Lung (tissue), 12 donors: ENCODE data around the gene DRD3. TPM values are rescaled to one million over a fixed set of nuclear protein-coding genes. Genes with fewer than 3 reads are reported as not detected.

ENCODE experiments used
- ATAC-seq: fragments of 200-7000 bp; cut with Tn5 transposase; one replicate; pipeline ENCODE4 v1.9.1; 2020; ENCODE audit warnings: moderate number of reproducible peaks; ENCODE audit not compliant: insufficient read depth, low FRiP score
- DNase-seq, 3 donors: peaks; one replicate each; pipeline ENCODE4 v3.0.0-alpha.2; 2013 to 2017
- H3K27ac ChIP-seq, 2 donors: one replicate each; pipeline ENCODE4 v1.5.1; 2013; ENCODE audit warnings: mild to moderate bottlenecking in 2 of 2, moderate library complexity in 2 of 2, control low read depth in 1 of 2, inconsistent platforms in 1 of 2, low read depth in 1 of 2, low read length in 1 of 2
- H3K27me3 ChIP-seq, 3 donors: one replicate each; pipeline ENCODE4 v1.5.1; 2013; ENCODE audit warnings: low read length in 2 of 3; ENCODE audit not compliant: control insufficient read depth in 3 of 3, insufficient read depth in 3 of 3
- H3K36me3 ChIP-seq, 4 donors: one replicate each; pipeline ENCODE4 v1.5.1; 2013; ENCODE audit warnings: low read length in 4 of 4, mild to moderate bottlenecking in 1 of 4, moderate library complexity in 1 of 4; ENCODE audit not compliant: control insufficient read depth in 4 of 4, insufficient read depth in 4 of 4
- H3K4me1 ChIP-seq, 5 donors: one replicate each; pipeline ENCODE4 v1.5.1; 2013; ENCODE audit warnings: low read length in 5 of 5, mild to moderate bottlenecking in 2 of 5, moderate library complexity in 1 of 5; ENCODE audit not compliant: control insufficient read depth in 5 of 5, insufficient read depth in 5 of 5
- H3K4me3 ChIP-seq: one replicate; pipeline ENCODE4 v1.5.1; 2013; ENCODE audit warnings: mild to moderate bottlenecking, control low read depth, moderate library complexity
- H3K9ac ChIP-seq, 2 donors: one replicate each; pipeline ENCODE4 v1.5.1; 2013; ENCODE audit warnings: low read length in 2 of 2, control low read depth in 1 of 2; ENCODE audit not compliant: insufficient read depth in 1 of 2
- H3K9me3 ChIP-seq, 4 donors: one replicate each; pipeline ENCODE4 v1.5.1; 2013; ENCODE audit warnings: low read length in 3 of 4, mild to moderate bottlenecking in 1 of 4, moderate library complexity in 1 of 4; ENCODE audit not compliant: control insufficient read depth in 4 of 4, insufficient read depth in 3 of 4
- WGBS, 2 donors: extraction: QIAGEN DNeasy Blood & Tissue Kit; methylation state at CpG; one replicate each; pipeline ENCODE4 v1.1.7; 2013; 5-methylcytosine and 5-hydroxymethylcytosine counted together
- polyA plus RNA-seq, 2 donors: library from polyadenylated mRNA; stranded (reverse); fragments of 200-250 nt; gene quantifications; one replicate each; pipeline ENCODE4 v1.2.1, GENCODE V29; 2013
- total RNA-seq, 2 donors: library from RNA; depleted of rRNA in 1 of 2; stranded (reverse); fragments of >200 nt in 1 of 2; gene quantifications; one replicate each; pipeline ENCODE4 v1.2.1, GENCODE V29; 2014 to 2021
- TF ChIP-seq, protein P1 (sequence below): IDR thresholded peaks from 2 replicates; pipeline ENCODE4 v1.5.1; 2012; ENCODE audit warnings: mild to moderate bottlenecking; ENCODE audit errors: control extremely low read depth, extremely low read depth
- donor health status: control.
- donor health status: control.
- donor health status: Bipolar disorder and iron deficiency.
- donor health status: healthy.
- donor health status: DM: yes; HTN: yes; CAD: no.

The DRD3 gene
- total and polyA plus RNA-seq, 4 donors: not detected

- H3K9ac ChIP-seq: no peak overlapping the region
- no peaks in the 10 kb centered on the region for H3K36me3 ChIP-seq
- peak in 2 of 3 donors; percentile 9 to 20 for DNase-seq
- H3K27me3 ChIP-seq: no peaks in the 10 kb centered on the region
- H3K4me3 ChIP-seq: no peak overlapping the region
- H3K4me1 ChIP-seq: no peaks in the 10 kb centered on the region
- TF ChIP-seq, protein P1, sequence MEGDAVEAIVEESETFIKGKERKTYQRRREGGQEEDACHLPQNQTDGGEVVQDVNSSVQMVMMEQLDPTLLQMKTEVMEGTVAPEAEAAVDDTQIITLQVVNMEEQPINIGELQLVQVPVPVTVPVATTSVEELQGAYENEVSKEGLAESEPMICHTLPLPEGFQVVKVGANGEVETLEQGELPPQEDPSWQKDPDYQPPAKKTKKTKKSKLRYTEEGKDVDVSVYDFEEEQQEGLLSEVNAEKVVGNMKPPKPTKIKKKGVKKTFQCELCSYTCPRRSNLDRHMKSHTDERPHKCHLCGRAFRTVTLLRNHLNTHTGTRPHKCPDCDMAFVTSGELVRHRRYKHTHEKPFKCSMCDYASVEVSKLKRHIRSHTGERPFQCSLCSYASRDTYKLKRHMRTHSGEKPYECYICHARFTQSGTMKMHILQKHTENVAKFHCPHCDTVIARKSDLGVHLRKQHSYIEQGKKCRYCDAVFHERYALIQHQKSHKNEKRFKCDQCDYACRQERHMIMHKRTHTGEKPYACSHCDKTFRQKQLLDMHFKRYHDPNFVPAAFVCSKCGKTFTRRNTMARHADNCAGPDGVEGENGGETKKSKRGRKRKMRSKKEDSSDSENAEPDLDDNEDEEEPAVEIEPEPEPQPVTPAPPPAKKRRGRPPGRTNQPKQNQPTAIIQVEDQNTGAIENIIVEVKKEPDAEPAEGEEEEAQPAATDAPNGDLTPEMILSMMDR: no peak
- ATAC-seq: peak; percentile 44
- no peak overlapping the region for H3K27ac ChIP-seq
- H3K9me3 ChIP-seq: no peaks in the 10 kb centered on the region
- WGBS, 2 donors: 73 to 84% methylated on average over 7 of the region's 7 CpGs
Observed at GRCh38 chr3:114144909-114145688, 33.8 kb downstream of the DRD3 start.

DNA sequence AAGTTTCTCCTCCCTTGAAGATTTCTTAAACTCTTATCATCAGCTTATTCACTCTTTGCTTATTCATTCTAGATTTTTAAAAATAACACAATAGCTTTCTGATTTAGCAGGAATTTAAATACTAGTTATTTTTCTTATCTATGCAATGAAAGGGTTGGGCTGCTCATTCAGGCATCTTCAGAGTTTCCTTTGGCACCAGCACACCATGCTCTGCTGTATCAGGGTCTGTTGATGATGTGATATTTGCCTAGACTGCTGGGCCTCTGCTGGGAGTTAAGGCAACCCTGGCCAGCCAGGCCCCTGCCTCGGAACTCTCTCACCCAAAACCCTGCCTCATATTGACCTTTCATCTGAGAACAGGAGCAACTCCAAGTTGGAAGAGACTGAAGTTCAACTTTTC is 35.0 kb downstream of the DRD3 start:
- no peak for DNase-seq
- no peak for ATAC-seq
- peaks cover 0 to 4% (median 0%) of the 10 kb centered on the region in 4 donors for H3K9me3 ChIP-seq
- TF ChIP-seq, protein P1: no peak
- no peak overlapping the region for H3K9ac ChIP-seq
- no peak overlapping the region for H3K27ac ChIP-seq
- H3K27me3 ChIP-seq: no peaks in the 10 kb centered on the region
- no peak overlapping the region for H3K4me3 ChIP-seq
- no peaks in the 10 kb centered on the region for H3K36me3 ChIP-seq
- 67 to 88% methylated on average over 1 of the region's 1 CpG for WGBS, 2 donors
- H3K4me1 ChIP-seq: no peaks in the 10 kb centered on the region

DNA sequence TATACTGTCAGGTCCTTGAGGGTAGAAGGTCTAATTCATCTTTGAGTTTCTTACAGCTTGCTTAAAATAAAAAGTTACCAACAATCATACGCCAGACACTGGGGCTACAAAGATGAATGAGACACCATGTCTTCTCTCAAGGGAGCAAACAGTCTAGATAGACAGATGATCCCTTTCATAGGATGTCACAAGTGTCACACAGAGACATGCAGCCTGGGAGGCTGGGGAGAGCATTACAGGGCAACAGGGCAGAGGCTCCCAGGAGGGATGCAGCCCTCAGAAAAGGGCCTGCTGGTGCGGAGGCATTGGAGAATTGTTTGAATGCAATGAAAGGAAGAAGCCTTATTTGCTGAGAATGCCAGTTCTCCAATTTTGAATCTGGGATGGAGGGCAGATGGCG is 39.0 kb downstream of the DRD3 start:
- Histone ChIP-seq H3K27me3 (no peaks in the 10 kb centered on the region), H3K27ac (no peak overlapping the region), H3K9me3 (peaks cover 0 to 4% (median 0%) of the 10 kb centered on the region in 4 donors), H3K9ac (no peak overlapping the region), H3K4me1 (no peaks in the 10 kb centered on the region), H3K36me3 (no peaks in the 10 kb centered on the region), H3K4me3 (no peak overlapping the region)
- ATAC-seq: no peak
- no peak for DNase-seq
- TF ChIP-seq, protein P1: no peak
- WGBS, 2 donors: 93% methylated on average over 3 of the region's 3 CpGs
